Tongue (tissue), 2 donors: ENCODE data around the gene P2RY12. TPM values are rescaled to one million over a fixed set of nuclear protein-coding genes. Genes with fewer than 3 reads are reported as not detected.

ENCODE experiments used
- DNase-seq: peaks from one replicate; pipeline ENCODE4 v3.0.0-alpha.2; 2015
- total RNA-seq: library from RNA; depleted of rRNA; stranded (reverse); fragments of >200 nt; gene quantifications from one replicate; pipeline ENCODE4 v1.2.3, GENCODE V29; 2014

The P2RY12 gene
- total RNA-seq, 1 donor from 2014 or later: 0.21 TPM

DNA sequence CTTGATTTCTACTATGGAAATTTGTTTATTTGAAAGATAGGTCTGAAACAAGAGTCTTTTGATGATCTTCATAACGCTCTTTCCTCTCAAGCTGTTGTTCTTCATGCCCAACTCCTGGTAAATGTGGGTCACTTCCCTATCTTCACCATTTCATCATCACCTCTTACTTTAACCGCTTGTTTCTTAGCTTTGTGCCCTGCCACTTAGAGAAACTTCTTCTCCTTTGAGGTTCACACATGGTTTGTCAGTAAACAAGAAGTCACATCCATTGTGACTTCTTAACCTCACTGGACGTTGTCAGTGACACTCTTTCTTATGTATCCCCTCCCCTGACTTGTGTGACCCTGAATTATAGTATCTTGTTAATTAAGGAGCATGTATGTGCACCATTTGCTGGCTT lies 38.3 kb downstream of the P2RY12 start:
- DNase-seq: no peak

DNA sequence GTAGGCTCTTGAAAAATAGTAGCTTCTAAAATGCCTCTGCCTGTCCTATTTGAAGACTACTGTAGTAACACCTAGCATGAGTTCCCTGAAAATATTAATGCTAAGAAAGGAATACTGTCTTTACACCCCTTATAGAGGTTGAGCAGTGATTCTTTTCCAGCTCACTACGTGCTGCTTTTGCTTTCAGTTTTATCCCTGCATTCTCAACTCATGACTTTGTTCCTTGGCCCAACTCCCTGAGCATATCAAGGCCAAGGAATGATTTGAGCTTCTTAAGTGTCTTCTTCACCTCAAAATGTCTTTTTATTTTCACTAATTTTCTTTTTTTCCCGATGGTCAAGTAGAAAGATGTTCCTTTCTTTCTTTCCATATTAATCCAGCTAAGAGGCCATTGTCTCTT lies 38.7 kb downstream of the P2RY12 start:
- no peak for DNase-seq

DNA sequence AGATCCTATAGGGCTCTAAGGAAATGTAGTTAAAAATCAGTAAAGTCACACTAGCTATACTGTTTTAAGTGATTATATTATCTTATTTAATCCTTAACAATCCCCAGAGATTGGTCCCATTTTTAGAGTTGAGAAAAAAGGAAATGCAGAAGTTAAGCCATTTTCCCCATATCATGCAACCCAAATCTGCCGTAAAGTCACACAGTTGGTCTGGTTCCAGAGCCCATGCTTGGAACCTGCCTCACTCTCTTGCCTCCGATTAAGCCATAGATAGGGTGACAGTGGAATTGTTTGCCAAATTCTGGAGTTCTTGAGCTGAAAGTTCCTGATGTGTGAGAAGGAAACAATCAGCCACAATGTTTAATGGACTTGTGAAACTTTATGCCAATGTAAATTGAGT lies 52.9 kb downstream of the P2RY12 start:
- DNase-seq: no peak

DNA sequence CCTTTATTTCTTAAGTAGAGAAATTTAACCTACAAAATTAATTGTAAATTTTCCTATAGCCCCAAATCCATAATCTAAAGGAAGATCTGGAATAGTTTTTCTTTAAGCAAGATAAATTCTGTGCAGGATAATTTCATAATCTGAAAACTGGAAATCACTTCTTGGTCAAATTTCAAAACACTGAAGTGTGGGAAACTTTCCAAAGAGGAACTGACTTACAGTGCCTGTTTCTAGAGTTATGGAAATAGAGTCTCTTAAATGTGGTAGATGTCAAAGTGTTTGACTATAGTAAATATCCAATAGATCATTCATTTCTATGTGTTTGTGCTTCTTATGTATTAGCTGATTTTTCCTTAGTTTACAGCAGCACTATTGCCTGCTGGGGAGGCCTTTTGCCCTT lies 53.7 kb downstream of the P2RY12 start:
- no peak for DNase-seq

DNA sequence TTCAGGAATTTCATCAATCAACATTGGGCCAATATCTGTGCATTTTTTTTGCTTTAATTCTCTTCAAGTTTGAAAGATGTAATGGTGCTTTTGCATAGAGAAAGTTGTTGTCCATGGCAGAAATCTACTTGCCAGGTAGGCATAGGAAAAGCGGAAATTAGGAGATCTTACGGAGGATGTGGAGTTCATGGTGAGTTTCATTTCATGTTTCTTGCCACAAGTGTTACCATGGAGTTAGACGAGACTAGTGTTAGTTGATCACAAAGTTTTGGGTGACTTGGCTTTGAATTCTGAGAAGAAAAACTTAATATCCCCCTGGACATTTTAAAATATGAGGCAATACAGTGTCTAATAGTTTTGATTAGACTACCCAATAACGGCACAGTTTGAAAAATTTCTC lies 54.2 kb downstream of the P2RY12 start:
- DNase-seq: no peak

DNA sequence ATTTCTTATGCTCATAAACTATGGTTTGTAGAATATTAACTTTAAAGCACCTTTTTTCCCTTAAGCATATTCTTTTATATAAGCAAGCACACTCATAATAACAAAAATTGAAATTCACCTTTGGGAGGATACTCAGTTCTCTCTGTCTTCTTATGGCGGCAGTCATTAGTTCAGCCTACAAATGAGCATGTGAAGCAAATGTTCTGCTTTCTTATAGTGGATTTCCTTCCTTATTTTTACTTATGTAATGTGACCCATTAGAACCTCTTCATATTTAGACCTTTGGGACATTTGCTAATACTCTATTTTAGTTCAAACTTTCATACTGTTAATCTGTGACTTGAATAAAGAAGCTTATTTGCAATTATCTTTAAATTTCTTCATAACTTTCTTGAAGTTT lies 55.2 kb downstream of the P2RY12 start, which contains the start of gene P2RY13:
TSS of gene P2RY13 (minus strand) at position 187 of the 400 bp plus-strand sequence. CDS start at position 166, 21 bp downstream.
- DNase-seq: no peak

DNA sequence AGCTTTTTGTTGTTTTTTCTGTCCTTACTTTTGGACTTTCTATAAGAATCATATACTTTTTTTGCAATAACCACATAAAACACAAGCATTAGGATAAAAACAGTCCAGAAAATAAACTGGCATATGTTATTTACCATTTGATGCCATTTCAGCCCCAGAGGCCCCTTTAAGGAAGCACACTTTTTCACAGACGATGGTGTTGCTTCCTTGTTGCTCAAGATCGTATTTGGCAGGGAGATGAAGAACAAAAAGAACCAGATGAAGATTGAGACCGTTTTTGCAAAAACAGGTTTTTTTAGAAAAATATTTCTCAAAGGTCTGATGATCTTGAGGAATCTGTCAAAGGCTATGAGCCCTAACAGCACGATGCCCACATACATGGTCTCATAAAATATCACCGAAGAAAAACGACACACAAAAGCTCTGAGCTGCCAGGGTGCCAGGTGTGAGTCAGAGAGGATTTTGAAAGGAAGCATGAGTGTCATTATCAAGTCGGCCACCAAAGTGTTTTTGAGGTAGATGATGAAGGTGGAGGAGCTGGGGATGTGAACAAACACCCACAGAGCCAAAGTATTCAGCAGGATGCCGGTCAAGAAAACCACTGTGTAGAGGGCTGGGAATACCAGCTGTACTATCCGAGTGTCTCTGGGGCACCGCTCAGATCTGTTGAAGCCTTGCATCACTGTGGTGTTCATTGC lies 56.1 kb downstream of the P2RY12 start:
- no peak for DNase-seq

DNA sequence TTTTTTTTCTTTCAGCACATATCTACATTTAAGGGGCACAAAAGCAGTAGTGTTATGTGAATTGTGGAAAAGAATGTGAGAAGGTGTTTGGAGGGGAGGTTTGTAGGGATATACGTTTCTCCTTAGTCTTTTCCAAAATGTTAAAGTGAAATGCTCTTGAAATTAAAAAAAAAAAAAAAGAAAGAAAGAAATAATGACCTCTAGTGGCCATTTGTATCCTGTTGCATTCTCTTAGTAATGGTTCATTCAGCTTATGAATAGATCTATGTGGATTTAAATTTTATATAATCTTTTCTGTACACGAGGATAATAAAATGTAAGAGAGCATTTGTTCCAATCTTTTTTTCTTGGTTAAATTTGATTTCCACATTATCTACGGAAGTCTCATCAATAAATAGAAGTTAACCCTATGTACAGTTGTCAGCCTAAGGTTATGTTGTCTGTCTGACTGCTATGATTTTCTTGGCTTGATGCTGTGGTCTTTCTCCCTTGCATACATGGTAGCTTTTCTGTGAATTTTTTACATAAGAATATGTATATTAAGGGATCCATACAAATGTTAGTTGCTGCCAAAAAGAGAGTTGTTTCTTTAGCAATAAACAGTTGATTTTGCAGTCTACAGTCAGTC lies 56.9 kb downstream of the P2RY12 start:
- DNase-seq: no peak

DNA sequence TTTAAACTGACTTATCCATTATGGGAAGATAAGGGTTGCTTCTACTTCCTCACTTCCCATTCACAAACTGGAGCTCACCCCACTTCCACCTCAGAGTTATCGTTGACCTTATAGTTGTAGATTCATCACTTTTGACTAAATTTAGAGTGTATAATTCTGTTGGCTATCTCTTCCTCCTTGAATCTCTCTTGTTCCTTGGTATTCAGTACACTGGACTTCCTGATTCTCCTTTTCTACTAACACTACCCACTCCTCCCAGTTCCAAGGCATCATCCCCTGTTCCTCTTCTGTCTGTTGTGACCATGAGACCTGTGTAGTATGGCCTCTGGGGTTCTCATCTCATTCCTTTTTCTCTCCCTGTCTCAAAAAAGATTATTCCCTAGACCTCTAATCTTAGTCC lies 62.0 kb downstream of the P2RY12 start:
- no peak for DNase-seq

DNA sequence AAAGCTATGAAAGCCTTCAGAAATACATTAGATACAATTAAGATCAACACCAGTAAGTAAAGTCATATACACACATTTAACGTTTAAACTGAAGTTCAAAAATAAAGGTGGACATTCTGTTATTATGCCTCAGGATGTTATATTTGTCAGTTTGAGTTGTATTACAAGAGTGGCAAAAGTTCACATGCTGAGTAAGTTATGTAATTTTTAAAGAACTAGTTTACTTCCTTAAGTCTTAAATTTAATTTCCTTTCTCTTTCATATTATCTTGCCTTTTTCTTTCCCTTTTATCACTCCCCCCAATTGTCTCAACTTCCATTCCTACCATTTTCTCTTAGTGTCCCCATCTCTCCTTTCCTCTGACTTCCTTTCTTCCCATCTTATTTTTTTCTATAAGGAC lies 63.0 kb downstream of the P2RY12 start:
- DNase-seq: no peak

DNA sequence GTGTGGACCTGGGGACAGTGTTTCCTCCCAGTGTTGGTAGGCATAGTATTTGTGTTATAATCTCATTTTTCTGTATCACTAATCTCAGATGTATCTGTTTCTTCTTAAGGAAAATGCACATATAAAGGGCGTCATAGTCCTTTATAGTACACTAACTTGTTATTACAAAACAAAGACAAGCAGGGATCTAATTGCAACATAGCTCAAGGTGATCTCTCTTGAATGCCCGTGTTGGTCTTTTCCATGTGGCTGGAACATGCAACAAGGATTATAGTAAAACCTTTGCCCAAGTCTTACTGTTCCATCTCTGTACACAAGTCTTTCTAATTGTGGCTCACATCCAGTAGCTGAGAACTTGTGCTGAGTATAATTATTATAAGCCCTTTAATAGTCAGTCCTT lies 64.4 kb downstream of the P2RY12 start:
- no peak for DNase-seq

DNA sequence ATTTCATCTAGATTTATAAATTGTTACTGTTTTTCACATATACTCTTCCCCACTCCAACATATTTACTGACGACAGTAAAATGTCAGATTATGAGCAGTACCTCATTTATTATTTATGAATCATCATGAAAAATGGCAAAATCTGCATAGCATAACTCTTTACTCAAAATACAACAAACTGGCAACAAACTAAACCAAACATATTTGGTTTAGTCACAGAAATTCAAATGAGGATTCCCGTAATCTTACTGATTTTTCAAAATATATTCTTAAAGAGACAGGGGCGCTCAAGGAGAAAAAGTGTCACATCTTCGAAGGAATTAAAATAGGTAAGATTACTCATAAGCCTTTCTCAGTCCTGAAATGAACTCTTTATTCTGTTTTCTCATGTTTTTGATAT lies 64.9 kb downstream of the P2RY12 start:
- no peak for DNase-seq

DNA sequence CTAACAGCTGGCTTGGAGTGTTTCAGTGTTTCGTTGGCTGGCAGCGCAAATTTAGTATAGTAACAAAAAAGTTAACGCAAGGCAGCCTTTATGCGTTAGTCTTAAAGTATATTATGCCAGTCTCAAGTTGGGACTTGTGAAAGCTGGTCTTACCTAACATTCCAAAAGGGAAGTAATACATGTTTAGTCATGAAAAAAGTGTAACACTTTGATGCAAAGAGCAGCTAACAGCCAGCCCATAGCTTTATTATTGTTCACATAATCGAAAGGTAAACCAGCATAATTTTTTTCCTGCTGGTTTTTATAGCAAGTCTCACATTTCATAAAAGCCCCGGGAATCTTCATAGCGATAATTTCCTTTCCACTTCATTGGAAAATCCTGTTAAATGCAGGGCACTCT lies 65.6 kb downstream of the P2RY12 start:
- peak; percentile 43 for DNase-seq

DNA sequence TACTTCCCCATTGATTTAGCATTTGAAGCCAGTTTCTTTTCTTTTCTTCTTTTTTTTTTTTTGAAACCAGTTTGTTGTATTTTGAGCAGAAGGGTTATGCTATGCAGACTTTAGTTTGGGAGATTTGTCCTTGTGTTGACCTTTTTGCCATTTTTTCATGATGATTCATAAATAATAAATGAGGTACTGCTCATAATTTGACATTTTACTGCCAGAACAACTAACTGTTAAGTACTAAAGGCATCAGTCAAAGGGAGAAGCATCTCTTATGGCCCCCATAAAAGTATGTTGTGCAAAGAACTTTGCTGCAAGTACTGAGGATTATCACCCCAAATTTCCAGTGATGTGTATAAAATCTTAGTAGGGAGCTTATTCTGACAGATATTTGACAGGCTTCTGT lies 66.2 kb downstream of the P2RY12 start:
- no peak for DNase-seq

DNA sequence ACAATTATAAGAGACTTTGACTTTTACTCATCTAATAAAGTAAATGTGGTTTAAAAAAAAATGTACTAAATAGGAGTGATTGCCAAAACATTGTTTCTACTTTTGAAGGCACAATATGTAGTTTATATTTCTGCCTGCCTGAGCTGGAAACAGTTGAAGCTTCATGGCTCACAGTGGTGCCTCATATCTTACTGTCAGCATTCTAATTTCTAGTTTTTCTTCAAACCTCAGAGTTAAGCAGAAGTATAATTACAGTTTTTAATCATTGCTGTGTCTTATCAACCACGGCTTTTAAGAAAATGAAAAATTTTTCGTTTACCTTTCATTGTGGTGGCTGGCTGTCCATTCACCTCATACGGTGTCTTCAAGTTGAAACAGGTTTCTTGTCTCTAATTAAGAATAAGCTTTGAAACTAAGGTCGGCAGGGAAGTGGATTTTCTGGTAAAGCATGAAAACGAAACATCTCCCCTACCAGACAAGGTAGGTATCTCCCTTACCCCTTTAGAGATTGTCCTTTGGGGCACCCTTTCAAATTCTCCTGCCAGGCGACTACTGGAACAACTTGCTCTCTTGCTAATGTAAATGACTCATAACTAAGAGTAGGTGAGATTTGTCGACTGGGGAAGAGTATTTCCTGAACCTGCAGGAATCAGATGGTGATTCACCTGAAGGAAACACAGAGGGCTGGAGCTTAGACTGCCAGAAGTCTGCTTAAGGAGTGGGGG lies 68.1 kb downstream of the P2RY12 start, which contains the start of gene GPR87:
TSS of gene GPR87 (minus strand) at position 554 of the 725 bp plus-strand sequence. CDS start 16,720 bp downstream, outside the sequence.
- peak; percentile 35 for DNase-seq

DNA sequence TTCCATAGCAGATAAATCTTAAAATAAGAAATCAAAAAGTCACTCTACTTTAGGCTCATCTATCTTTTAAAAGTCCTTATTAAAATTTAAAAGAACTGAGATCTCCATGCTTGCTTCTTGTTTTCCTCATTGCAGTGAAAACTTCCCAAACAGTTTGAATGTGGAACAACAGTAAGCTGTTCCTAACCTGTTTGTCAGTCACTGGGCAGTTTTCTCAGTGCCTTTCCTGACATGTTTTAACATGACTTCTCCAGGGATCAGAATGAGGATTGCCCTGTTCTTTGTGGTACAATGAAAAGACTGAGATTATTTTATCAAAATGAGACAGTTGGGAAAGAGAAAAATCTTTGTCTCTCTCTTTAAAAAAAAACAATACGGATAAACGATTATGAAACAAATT lies 68.7 kb downstream of the P2RY12 start:
- no peak for DNase-seq

DNA sequence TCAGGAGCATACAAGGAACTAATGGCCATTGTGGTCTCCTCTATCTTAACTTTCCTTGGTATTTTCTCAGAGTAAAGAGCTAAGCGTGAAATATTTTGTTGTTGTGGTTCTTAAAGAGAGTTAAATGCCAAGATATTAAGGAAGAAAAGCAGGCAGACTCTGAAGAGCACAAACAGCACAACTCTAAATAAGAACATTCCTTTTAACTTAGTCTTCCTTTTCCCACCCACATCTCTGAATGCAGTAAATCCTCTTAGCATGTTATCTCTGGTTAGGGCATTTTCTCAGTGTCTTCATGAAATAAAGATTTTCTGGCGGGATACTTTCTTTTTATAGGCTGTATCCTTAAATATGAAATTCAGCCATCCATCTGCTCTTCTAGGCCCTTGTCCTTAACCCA lies 69.4 kb downstream of the P2RY12 start:
- DNase-seq: no peak

DNA sequence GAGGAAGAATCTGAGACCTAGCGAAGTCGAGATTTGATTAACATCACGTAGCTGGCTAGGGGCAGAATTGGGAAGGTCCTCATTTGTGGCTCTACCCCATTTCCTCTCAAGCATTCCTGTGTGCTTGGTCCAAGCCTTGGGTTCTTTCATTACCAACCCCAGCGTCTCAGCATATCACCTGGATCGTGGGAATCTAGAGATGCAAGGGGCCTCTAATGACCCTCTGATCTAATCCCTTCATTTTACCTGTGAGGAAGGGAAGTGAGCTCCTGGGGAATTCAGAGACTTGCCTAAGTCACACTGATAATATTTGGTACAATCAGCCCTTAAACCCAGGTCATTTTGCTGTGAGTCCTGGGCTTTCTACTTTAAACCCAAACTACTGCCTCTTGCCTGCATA lies 70.0 kb downstream of the P2RY12 start:
- no peak for DNase-seq

DNA sequence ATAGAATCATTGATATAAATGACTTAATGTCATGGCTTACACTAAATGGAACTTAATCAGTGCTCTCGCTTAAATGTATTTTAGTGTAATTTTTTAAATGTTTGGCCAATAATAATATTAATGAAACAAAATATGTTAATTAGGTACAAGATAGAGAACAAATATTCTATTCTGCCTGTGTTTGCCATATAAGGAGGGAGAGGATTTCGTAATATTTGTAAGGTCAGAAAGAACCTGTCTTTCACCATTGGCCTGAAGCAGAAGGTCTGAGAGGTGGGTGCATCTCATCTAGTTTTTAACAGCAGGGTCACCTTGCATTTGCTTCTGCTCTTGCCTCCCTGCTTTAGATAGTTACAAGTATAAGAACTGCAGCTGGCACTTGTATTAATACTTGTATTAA lies 70.4 kb downstream of the P2RY12 start:
- no peak for DNase-seq

DNA sequence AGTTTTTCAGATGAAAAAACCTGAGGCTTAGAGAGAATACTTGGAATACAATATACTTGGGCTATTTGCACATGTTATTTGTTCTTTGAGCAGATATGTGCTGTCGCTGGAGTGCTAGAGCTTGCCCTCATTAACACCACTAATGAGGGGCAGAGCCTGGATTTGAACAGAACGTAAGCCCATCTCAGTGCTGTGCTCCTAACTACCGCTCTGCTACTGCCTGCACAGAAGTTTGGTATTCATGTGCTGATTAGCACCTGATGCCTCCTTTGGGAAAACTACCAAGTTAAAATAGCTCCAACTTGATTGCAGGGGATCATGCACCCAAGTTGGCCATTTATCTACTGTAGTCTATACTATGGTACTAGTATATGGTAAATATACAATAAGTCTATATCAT lies 71.6 kb downstream of the P2RY12 start:
- no peak for DNase-seq

DNA sequence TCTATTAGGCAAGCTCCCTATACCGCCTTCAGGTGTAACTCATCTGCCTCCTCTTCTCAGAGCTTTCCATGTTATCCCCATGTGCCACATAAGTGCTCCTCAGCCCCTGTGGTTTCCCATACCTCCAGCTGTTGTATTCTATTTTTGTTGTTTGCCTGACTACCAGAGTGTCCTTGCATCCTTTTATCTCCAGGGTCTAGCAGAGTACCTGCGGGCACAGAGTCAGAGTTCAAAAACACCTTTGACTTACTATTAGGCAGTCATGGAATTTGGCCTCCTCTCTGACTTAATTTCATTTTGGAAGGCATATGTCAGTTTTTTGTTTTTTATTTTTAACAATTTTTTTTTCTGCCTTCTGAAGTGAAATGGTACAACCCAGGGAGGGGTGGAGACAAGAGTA lies 75.0 kb downstream of the P2RY12 start:
- no peak for DNase-seq

DNA sequence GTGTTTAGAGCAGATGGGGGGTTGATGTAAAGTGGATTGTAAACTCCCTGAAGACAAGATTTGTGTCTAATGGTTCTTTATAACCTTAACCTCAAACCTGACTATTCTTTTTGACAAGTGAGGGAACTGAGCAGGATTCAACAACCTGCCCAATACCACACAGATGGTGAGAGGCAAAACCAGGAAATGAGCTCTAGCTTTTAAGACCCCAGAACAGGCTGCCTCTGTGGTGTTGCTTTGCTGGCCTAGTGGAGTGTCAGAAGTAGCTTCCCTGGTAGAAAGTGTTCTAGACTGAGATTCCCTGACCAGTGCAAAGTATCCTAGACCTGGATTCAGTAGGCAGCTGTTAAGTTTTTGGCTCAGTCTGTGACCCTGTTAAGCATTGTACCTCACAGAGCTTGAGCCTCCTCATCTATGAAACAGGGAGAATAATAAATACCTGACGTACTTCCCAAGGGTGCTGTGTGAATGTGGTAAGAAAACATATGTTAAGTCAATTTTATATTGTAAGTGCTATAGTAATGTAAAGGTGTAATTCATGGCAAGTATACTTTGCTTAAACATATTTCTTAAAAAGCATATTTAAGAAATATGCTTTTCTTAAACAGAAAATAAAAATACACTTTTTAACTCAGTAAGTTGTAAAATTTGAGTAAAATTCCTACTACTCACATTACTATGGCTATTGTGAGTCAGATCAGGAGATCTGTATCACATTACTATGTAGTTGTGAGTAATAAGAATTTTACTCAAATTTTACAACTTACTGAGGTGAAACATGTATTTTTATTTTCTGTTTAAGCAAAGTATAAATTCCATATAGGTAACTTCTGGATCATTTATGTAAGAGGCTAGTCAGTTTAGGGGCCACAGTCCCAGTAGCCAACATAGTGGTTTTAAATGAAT lies 76.7 kb downstream of the P2RY12 start:
- DNase-seq: no peak
